HG03060 (cell line): ENCODE measurements around the gene ADAMTS12.

Source experiments
- ATAC-seq: cut with Tn5 transposase; IDR thresholded peaks from one replicate; pipeline ENCODE4 v1.9.1; 2021; ENCODE audit warnings: low read depth, moderate number of reproducible peaks; ENCODE audit not compliant: unreplicated experiment

The ADAMTS12 gene

DNA sequence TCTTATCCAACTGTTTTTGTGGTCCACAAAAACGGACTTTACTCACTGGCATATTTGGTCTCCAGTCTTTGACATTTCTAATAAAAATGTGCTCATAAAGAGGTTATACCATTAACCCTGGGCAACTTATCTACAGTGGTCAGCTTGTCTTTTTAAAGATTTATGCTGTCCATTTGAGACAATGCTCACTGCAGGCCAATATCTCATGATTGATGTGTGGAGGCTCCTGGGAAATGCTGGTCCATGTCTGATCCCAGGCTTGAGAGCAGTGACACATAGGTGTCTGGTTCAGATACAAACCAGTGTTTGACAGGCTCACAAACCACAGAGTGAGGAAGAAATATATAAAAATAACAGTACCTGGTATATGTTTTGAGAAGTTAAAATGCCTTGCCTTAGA, 270.3 kb downstream of the ADAMTS12 start:
- no peak for ATAC-seq

DNA sequence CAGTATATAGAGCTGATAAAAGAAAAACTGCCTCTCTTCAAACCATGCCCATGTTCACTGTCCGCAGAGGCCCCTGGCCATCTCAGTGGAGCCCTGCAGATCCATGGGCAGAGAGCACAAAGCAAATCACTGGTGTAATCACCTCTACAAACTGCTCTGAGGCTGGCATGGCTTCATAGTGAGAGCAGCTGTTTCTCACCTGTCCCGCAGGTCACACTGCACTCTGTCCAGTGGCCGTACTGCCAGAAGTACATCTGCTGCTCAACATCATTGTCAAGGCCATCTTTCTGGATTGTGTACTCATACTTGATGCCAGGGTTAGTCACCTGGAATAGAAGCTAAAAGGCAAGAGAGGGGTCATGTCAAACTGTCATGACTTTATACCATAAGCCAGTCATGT, 277.8 kb downstream of the ADAMTS12 start:
- no peak for ATAC-seq

DNA sequence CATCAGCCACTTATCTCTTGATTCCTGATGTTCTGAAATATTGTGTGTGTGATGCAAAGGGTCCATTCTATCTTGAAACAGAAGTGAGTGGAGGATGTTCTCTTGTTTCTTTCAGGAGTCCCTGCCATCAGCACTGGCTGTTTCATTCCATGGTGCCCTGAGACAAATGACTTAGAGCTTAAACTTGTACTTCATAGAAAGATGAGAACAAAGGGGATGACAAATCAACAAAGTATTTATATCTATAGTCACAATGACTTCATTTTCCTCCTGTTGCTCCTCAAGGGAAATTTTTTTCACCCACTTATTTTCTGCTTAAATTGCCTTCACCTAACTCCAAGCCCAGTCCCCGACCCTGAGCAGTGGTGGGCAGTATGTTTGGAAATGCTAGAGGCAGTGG, 279.4 kb downstream of the ADAMTS12 start:
- no peak for ATAC-seq

DNA sequence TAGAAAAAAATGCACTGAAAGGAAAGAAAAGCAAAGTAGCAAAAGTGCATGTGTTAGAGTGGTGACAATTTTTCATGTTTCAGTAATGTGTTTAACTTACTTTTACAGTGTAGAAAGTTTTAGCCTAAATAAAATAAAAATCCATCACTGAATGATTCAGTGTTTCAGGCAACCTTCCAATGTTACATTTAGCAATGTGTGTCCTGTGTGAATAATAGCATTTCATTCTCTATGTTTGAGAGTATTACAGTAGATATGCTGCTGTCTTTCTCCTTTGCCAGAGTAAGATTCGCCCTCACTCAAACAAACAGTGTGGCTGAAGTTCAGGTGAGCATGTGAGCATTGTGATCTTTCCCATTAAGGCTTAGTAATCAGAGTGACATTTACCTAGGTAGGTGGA, 279.9 kb downstream of the ADAMTS12 start:
- ATAC-seq: no peak

DNA sequence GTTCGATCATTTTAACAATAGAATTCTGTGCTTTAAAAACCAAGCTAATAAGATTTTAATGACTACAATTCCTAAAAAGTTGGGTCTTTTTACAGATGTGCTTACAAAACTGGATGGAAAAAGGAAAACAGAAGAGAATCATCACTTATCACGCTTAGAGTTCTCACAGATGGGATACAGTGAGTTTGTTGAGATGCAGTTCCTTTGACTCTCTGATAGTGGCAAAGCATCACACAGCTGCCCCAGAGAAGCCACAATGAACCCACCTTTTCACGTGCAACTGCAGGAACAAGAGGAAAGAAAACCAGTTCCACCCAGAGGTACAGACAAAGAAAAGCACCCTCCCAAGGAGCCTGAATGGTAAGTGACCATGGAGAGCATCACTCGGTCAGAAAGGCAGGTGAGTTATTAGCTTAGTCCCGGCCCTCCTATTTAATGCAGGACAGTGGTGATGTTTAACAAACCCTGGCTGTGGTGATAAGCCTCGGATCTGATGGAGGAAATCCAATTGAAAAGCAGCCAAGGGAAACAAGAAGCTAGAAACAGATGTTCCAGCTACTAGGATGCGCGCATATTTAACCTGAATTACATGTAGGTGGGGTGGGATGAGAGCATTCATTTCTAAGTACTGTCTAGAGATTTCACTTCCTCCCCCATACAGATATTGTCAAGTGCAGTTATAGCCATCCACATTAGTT, 283.3 kb downstream of the ADAMTS12 start:
- ATAC-seq: no peak

DNA sequence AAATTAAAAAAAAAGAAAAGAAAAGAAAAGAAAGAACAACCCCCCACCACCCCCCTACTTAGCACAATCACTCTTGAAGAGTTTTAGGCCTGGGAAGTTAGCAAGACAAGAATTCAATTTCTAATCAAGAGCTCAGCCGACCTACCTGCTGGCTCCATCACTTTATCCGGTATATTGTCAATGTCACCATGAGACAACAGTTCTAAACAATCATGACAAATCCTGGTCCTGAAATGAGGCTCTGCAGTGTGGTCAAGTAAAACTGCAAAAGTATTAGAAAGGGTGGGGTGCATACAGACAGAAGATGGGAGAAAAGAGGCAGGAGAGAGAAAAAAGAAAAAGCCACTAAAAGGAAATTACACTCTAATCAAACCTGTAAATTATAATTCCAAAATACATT, 287.3 kb downstream of the ADAMTS12 start:
- no peak for ATAC-seq

DNA sequence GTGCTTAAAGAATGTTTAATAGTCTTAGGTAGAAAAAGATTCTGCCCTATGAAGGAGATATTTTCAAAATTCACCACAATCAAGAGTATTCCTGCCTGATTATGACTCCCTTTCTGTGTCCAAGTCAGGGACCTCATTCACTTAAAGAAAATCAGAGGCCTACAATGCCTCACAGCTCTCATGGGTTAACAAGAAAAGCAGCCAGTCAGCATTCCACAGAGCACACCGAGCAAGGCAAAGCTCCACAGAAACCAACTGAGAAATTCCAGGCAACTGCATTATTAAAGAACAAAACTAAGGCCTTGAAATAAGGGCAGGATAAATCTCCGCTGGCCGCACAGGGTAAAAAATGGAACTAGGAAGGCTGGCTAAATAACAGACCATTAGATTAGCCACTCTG, 289.9 kb downstream of the ADAMTS12 start:
- no peak for ATAC-seq

DNA sequence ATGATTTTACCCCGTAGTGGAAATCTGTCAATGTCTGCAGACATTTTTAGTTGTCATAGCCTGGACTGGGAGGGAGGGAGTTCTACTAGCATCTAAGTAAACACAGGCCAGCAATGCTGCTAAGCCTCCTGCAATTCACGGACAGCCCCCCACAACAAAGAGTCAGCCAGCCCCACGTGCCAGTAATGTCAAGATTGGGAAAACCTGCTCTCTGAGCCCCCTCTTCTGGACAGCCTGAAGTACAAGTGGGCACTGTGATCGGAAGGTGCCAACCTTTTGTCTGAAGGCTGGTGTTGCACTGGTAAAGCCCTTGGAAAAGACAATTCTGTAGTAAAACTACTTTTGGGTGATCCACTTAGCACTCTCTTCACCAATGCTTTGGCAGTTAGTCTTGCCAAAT, 296.5 kb downstream of the ADAMTS12 start:
- no peak for ATAC-seq

DNA sequence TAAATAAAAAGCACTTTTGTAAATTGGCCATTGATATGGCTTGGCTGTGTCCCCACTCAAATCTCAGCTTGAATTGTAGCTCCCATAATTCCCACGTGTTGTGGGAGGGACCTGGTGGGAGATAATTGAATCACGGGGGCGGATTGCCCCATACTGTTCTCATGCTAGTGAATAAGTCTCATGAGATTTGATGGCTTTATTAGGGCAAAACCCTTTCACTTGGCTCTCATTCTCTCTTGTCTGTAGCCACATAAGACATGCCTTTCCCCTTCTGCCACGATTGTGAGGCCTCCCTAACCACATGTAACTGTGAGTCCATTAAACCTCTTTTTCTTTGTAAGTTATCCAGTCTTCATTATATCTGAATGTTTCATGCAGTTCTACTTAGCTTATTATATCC, 297.8 kb downstream of the ADAMTS12 start:
- no peak for ATAC-seq

DNA sequence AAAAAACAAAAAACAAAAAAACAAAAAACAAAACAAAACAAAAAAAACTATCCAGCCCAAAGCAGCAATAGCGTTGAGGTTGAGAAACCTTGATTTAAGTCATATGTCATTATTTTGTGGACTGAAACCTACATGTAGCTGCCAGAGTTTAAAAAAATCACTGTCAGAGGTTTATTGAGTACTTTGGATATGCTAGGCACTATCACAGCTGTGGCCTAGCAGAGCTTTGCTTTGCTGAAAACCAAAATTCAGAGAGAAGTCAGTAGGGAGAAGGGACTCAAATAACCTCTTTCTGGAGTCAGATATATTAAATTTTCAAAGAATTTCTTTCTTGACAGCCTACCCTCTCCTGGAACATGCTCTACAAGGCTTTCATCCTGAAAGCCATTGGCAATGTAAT, 299.5 kb downstream of the ADAMTS12 start:
- ATAC-seq: no peak

DNA sequence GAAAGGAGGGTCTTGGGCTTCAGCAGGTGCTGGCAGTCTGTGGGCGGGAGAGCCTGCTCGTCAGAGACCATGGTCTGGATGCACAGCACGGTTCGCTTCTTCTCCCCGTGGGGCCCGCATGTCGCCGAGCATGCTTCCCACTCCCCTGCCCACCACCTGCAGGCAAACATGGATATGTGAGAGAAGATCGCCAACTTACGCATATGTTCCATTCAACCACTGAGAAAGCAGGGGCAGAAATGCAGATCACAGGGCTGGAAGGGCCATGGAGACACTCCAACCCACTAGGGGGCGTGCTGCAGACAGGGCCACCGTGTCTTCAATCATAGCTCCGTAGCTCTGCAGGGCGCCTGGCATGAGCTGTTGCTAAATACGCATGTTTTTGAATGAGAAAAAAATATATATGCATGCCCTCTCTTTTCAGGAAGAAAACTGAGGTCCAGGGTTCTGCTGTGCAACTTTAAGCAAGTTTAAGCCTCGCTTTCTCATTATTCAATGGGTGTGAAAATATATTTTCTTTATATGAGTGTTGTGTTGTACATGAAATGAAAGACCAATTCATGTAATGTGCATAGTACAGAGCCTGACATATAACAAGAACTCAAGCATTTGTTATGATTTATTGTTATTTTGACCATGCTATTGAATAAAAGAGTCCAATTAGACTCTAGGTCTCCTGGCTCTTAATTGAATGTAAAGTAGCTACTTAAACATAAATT, 303.0 kb downstream of the ADAMTS12 start:
- ATAC-seq: no peak

DNA sequence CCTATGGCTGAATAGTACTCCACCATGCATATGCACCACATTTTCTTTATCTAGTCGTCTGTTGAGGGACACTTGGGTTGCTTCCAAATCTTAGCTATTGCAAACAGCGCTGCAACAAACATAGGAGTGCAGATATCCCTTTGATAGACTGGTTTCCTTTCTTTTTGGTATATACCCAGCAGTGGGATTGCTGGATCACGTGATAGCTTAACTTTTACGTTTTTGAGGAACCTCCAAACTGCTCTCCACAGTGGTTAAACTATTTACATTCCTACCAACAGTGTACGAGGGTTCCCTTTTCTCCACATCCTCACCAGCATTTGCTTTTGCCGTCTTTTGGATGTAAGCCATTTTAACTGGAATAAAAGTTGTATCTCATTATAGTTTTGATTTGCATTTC, 308.5 kb downstream of the ADAMTS12 start:
- ATAC-seq: no peak

DNA sequence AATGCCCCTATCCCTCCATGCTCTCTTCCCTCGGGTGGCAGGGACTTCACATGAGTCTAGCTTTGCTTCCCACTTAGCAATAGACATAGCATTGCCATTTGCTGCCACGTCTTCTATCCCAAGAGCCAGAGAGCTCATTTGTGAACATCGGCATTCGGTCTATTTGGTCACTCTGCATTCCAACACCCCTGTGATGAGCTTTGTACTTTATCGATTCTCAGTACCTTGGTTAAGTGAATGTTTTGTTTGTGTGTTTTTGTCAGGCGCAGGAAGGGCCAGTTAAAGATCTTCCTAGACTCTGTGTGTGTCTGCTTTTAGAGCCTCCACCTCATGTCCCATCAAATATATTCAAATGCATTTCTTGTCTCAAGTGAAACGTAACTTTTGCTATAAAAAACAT, 309.4 kb downstream of the ADAMTS12 start:
- no peak for ATAC-seq

DNA sequence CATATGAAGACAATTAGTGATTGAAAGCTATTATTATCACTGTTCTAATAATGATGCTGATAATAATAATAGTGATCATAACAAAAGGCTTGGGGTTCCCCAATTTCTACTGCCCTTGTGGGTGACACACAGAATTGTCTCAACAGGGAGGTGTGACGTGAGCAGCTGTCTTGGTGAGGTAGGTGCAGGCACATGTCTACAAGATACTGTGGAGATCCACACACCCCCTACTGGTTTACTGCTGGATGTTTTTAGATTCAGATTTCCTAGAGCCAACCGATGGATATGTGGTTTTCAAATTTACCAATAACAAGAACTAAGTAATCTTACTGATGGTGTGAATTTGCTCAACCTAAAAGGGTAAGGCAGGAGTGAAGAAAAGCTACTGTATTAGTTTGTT, 312.0 kb downstream of the ADAMTS12 start:
- no peak for ATAC-seq

DNA sequence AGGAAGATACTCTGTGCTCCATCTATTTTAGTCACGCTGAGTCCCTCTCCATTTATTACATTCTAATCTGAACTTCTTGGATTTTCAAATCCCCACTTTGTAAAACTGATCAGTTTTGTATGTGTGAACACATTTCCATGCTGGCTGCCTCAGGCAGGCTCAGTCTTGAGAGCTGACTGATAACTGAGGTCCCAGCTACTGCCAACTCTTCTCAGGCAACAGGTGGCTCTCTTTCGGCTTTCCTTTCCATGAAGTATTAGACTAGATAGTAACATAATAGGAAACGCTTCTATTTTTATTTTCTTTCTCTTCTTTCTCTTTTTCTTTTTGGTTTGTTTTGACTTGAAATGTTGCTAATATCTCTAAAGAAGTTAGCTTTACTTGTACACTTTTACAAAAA, 312.6 kb downstream of the ADAMTS12 start:
- ATAC-seq: no peak

DNA sequence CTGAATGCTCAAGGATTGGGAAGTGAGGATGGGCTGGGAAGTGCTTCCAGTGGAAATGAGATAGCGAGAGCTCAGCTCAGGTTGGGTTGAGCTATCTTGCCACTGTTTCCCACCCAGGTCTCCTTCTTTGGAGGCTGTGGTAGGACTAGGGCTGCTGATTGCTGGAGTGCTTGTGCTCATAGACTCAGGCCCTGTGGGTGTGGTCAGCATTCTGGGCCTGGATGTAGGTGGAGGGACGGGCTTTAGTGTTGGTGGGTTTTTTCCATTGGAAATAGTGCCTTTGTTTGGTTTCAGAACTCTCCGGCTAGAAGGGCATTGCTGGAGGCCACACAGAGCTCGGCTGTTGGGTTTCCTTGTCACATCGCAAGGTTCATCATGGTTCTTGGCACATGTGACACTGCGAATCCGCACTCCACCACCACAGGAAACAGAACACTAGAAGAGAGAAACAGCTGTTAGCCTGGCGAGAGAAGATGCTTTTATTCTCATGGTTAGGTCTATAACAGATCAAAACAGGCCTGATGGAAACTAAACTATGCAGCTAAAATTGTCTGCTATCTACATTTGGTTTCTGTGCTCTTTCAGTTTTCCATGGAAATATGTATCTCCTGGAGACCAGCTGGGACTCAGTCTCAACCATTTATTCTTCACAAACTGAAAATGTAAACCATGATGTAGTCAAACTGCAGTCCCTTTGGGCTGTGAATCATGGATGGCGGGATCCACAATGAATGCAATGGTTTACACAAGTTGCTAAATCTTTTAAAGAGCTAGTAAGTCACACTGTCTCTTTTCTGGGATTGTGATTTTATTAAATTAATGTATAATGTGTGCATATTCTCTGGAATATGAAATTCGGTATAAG, 314.8 kb downstream of the ADAMTS12 start:
- no peak for ATAC-seq

DNA sequence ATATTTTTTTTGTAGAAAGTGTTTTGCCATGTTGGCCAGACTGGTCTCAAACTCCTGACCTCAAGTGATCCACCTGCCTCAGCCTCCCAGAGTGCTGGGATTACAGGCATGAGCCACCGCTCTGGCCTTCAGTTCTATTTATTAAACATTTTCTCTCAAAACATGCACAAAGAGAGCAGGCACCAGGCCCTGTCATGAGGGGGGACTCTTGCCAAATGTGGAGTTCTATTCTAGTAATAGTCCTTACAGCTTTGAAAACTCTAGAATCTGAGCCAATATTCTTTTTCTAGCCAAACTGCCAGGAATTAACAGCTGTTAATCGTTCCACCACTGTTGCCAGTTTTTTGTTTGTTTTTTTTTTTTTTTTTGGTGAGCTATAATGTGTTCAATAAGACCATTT, 326.5 kb downstream of the ADAMTS12 start:
- no peak for ATAC-seq

DNA sequence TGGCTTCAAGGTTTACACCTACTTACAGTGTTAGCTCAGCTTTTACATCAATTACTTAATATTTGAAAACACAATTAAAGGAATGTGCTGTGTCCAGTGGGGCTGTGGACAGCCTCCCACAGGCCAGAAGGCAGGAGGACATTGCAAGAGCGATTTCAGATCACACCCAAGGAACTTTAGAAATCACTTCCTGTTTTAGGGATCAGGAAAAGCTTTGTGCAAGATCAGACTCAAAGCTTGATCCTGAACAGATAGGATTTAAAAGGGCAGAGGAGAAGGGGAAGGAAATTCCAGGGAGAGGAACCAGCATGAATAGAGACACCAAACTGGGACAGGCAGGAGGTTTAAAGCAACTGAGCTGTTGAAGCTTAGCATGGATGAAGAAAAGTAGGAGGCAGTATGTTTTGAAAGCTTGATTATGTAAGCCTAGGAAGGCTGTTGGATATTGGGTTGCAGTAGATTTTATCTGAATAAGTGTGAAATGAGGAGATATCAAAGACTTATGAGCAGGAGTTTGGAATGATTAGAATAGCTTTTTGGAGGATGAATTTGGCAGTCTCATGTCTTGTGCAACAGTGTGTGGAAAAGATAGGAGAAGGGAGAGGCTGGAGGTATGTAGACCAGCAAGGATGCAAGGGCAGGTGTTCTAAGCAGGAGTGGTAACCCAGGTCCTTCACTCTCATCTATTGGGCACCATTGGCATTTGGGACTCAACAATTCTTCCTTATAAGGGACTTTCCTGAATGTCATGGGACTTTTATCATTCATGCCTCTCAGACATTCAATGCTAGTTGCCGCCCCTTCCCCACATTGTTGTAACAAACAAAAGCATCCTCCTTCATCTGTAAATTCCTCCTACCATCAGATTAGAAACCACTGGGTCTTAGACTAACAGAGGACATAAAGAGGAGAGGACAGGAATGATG, 327.5 kb downstream of the ADAMTS12 start:
- ATAC-seq: no peak

DNA sequence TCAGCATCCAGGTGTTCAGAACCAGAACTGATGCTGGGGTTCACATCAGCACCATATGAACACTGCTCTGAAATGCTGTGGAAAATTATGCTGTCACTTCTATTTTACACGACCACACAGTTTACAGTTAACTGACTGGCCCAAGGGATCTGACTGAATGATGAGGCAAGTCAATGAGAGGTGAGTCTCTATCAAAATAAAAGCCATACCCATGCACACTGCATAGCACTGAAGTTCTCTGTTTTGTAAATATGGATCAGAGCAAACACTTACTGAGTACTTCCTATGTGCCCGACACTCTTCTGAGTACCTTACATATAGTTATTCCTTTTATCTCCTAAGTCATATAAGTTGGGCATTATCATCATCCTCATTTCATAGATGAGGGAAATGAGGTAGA, 328.3 kb downstream of the ADAMTS12 start:
- no peak for ATAC-seq

DNA sequence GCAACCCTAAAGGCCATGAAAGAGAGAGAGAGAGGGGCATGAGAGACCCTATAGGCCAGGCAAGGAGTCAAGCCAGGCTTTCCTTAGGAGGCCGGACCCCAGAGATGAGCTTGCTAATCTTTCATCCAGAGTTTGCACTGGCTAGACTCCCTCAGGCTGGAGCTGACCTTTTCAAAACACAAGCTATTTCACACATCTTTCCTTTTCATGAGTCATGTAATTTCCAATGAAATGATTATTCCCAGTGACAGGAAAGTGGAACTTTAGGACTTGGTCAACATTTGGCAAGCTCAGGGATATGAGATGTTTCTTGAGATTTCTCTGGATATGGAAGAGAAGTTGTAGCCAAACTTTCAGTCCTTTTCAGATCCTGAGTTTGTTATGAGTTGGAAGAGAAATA, 333.3 kb downstream of the ADAMTS12 start:
- no peak for ATAC-seq
